ENCODE measurements around the gene PBXIP1.

PBXIP1 gene

GRCh38 chr1:154968731-154969130, 12.8 kb upstream of the PBXIP1 start:
- Histone ChIP-seq H3K4me1 (ENCODE audit: insufficient read depth, low read length) (peaks cover 20% of the 10 kb centered on the region), H3K4me3 (ENCODE audit: low read length) (peak overlapping the region; percentile 93), H3K9ac (ENCODE audit: low read depth, low read length) (peak overlapping the region; percentile 93; the same call in 1 of the 2 replicates), H3K27me3 (ENCODE audit: insufficient read depth, low read length) (no peaks in the 10 kb centered on the region), H3K9me3 (ENCODE audit: insufficient read depth, low read depth, low read length) (no peaks in the 10 kb centered on the region), H3K36me3 (ENCODE audit: insufficient read depth, low read depth, low read length) (peaks cover 49% of the 10 kb centered on the region), H3K27ac (ENCODE audit: low read length) (peak overlapping the region; percentile 51)

- H3K36me3 ChIP-seq (ENCODE audit: insufficient read depth, low read depth, low read length), result peaks cover 59% of the 10 kb centered on the region
- H3K27me3 ChIP-seq (ENCODE audit: insufficient read depth, low read length), result no peaks in the 10 kb centered on the region
- H3K9ac ChIP-seq (ENCODE audit: low read depth, low read length), result no peak overlapping the region
- H3K4me1 ChIP-seq (ENCODE audit: insufficient read depth, low read length), result peaks cover 17% of the 10 kb centered on the region
- no peak overlapping the region for H3K27ac ChIP-seq (ENCODE audit: low read length)
- H3K4me3 ChIP-seq (ENCODE audit: low read length), result no peak overlapping the region
- no peaks in the 10 kb centered on the region for H3K9me3 ChIP-seq (ENCODE audit: insufficient read depth, low read depth, low read length)
Observed at GRCh38 chr1:154967331-154967950, 11.5 kb upstream of the PBXIP1 start.

GRCh38 chr1:154966111-154966510, 10.2 kb upstream of the PBXIP1 start:
- Histone ChIP-seq H3K27me3 (ENCODE audit: insufficient read depth, low read length) (no peaks in the 10 kb centered on the region), H3K36me3 (ENCODE audit: insufficient read depth, low read depth, low read length) (peaks cover 59% of the 10 kb centered on the region), H3K4me3 (ENCODE audit: low read length) (no peak overlapping the region), H3K9me3 (ENCODE audit: insufficient read depth, low read depth, low read length) (no peaks in the 10 kb centered on the region), H3K4me1 (ENCODE audit: insufficient read depth, low read length) (peaks cover 6% of the 10 kb centered on the region; the same call in 1 of the 2 replicates), H3K9ac (ENCODE audit: low read depth, low read length) (no peak overlapping the region), H3K27ac (ENCODE audit: low read length) (no peak overlapping the region)

- no peak overlapping the region for H3K4me3 ChIP-seq (ENCODE audit: low read length)
- H3K9ac ChIP-seq (ENCODE audit: low read depth, low read length), result no peak overlapping the region
- no peaks in the 10 kb centered on the region for H3K9me3 ChIP-seq (ENCODE audit: insufficient read depth, low read depth, low read length)
- H3K27ac ChIP-seq (ENCODE audit: low read length), result no peak overlapping the region
- no peaks in the 10 kb centered on the region for H3K27me3 ChIP-seq (ENCODE audit: insufficient read depth, low read length)
- H3K4me1 ChIP-seq (ENCODE audit: insufficient read depth, low read length), result peaks cover 5% of the 10 kb centered on the region; the same call in 1 of the 2 replicates
- H3K36me3 ChIP-seq (ENCODE audit: insufficient read depth, low read depth, low read length), result peaks cover 62% of the 10 kb centered on the region
Observed at GRCh38 chr1:154964359-154964758, 8.5 kb upstream of the PBXIP1 start.

GRCh38 chr1:154963643-154964042, 7.7 kb upstream of the PBXIP1 start:
- Histone ChIP-seq H3K27ac (ENCODE audit: low read length) (no peak overlapping the region), H3K9ac (ENCODE audit: low read depth, low read length) (no peak overlapping the region), H3K4me3 (ENCODE audit: low read length) (no peak overlapping the region; the same call in 1 of the 2 replicates), H3K36me3 (ENCODE audit: insufficient read depth, low read depth, low read length) (peaks cover 69% of the 10 kb centered on the region), H3K9me3 (ENCODE audit: insufficient read depth, low read depth, low read length) (no peaks in the 10 kb centered on the region), H3K4me1 (ENCODE audit: insufficient read depth, low read length) (no peaks in the 10 kb centered on the region), H3K27me3 (ENCODE audit: insufficient read depth, low read length) (no peaks in the 10 kb centered on the region)

GRCh38 chr1:154962795-154963330, 7.0 kb upstream of the PBXIP1 start:
- Histone ChIP-seq H3K4me3 (ENCODE audit: low read length) (peak overlapping the region; percentile 96), H3K36me3 (ENCODE audit: insufficient read depth, low read depth, low read length) (peaks cover 67% of the 10 kb centered on the region), H3K9me3 (ENCODE audit: insufficient read depth, low read depth, low read length) (no peaks in the 10 kb centered on the region), H3K27me3 (ENCODE audit: insufficient read depth, low read length) (no peaks in the 10 kb centered on the region), H3K27ac (ENCODE audit: low read length) (no peak overlapping the region), H3K9ac (ENCODE audit: low read depth, low read length) (peak overlapping the region; percentile 71; the same call in 1 of the 2 replicates), H3K4me1 (ENCODE audit: insufficient read depth, low read length) (no peaks in the 10 kb centered on the region)

GRCh38 chr1:154962156-154962749, 6.4 kb upstream of the PBXIP1 start:
- no peak overlapping the region for H3K27ac ChIP-seq (ENCODE audit: low read length)
- no peaks in the 10 kb centered on the region for H3K27me3 ChIP-seq (ENCODE audit: insufficient read depth, low read length)
- peak overlapping the region; percentile 96 for H3K4me3 ChIP-seq (ENCODE audit: low read length)
- H3K36me3 ChIP-seq (ENCODE audit: insufficient read depth, low read depth, low read length), result peaks cover 61% of the 10 kb centered on the region
- peaks cover 4% of the 10 kb centered on the region; the same call in 1 of the 2 replicates for H3K4me1 ChIP-seq (ENCODE audit: insufficient read depth, low read length)
- peak overlapping the region; percentile 71 for H3K9ac ChIP-seq (ENCODE audit: low read depth, low read length)
- H3K9me3 ChIP-seq (ENCODE audit: insufficient read depth, low read depth, low read length), result no peaks in the 10 kb centered on the region

GRCh38 chr1:154961207-154962155, 5.6 kb upstream of the PBXIP1 start, which contains the start of gene PYGO2:
PYGO2 (minus strand) TSS chr1:154961782; CDS start chr1:154961576, 206 bp downstream.
- H3K9me3 ChIP-seq (ENCODE audit: insufficient read depth, low read depth, low read length), result no peaks in the 10 kb centered on the region
- H3K4me1 ChIP-seq (ENCODE audit: insufficient read depth, low read length), result peaks cover 11% of the 10 kb centered on the region; the same call in 1 of the 2 replicates
- peak within 1 kb of the TSS; percentile 96 for H3K4me3 ChIP-seq (ENCODE audit: low read length)
- H3K27me3 ChIP-seq (ENCODE audit: insufficient read depth, low read length), result no peaks in the 10 kb centered on the region
- H3K27ac ChIP-seq (ENCODE audit: low read length), result peak within 1 kb of the TSS; percentile 39
- peaks cover 54% of the 10 kb centered on the region for H3K36me3 ChIP-seq (ENCODE audit: insufficient read depth, low read depth, low read length)
- H3K9ac ChIP-seq (ENCODE audit: low read depth, low read length), result peak within 1 kb of the TSS; percentile 71

- Histone ChIP-seq H3K9ac (ENCODE audit: low read depth, low read length) (peak overlapping the region; percentile 71; the same call in 1 of the 2 replicates), H3K4me1 (ENCODE audit: insufficient read depth, low read length) (peaks cover 11% of the 10 kb centered on the region; the same call in 1 of the 2 replicates), H3K9me3 (ENCODE audit: insufficient read depth, low read depth, low read length) (no peaks in the 10 kb centered on the region), H3K36me3 (ENCODE audit: insufficient read depth, low read depth, low read length) (peaks cover 45% of the 10 kb centered on the region), H3K4me3 (ENCODE audit: low read length) (peak overlapping the region; percentile 96), H3K27ac (ENCODE audit: low read length) (peak overlapping the region; percentile 39), H3K27me3 (ENCODE audit: insufficient read depth, low read length) (no peaks in the 10 kb centered on the region)
Observed at GRCh38 chr1:154960446-154961136, 4.7 kb upstream of the PBXIP1 start.

- H3K27me3 ChIP-seq (ENCODE audit: insufficient read depth, low read length), result no peaks in the 10 kb centered on the region
Observed at GRCh38 chr1:154959426-154959780, 3.5 kb upstream of the PBXIP1 start.

More at GRCh38 chr1:154959426-154959780, 3.5 kb upstream of the PBXIP1 start:
- Histone ChIP-seq H3K27ac (ENCODE audit: low read length) (no peak overlapping the region), H3K36me3 (ENCODE audit: insufficient read depth, low read depth, low read length) (peaks cover 33% of the 10 kb centered on the region), H3K4me1 (ENCODE audit: insufficient read depth, low read length) (peaks cover 18% of the 10 kb centered on the region), H3K9ac (ENCODE audit: low read depth, low read length) (no peak overlapping the region), H3K4me3 (ENCODE audit: low read length) (no peak overlapping the region), H3K9me3 (ENCODE audit: insufficient read depth, low read depth, low read length) (no peaks in the 10 kb centered on the region)
